ENCODE measurements around the gene ACTR3. TPM values are rescaled to one million over a fixed set of nuclear protein-coding genes. Genes with fewer than 3 reads are reported as not detected.

Gene ACTR3
- total and polyA plus RNA-seq, 4 donors: 34.4 to 99.6 (median 51.8) TPM

DNA sequence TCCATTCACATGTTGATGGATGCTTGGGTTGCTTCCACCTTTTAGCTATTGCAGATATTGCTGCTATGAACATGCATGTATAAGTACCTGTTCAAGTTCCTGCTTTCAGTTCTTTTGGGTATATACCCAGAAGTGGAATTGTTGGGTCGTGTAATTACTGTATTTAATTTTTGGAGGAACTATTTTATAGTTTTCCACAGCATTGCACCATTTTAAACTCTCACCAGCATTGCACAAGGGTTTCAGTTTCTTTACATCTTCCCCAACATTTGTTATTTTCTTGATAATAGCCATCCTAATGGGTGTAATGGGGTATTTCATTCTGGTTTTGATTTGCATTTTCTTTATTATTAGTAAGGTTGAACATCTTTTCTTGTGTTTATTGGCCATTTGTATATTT, 16.0 kb downstream of the ACTR3 start:
- WGBS: 88% methylated on average over 1 of the region's 1 CpG

DNA sequence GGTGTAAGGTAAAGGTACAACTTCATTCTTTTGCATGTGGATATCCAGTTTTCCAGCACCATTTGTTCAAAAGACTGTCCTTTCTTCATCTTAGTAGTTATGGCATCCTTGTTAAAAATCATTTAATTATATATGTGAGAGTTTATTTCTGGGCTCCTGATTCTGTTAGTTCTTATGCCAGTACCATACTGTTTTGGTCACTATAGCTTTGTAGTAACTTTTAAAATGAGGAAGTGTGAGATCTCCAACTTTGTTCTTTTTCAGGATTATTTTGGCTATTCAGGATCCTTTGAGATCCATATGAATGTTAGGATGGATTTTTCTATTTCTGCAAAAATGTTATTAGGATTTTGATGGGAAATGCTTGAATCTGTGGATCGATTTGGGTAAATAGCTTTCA, 16.8 kb downstream of the ACTR3 start:
- H3K36me3 ChIP-seq (ENCODE audit: control insufficient read depth in 4 of 4, insufficient read depth in 3 of 4, low read depth in 1 of 4, low read length in 3 of 4): no peaks in the 10 kb centered on the region
- WGBS: 97% methylated on average over 1 of the region's 1 CpG

More for the DNA sequence above, 16.0 kb downstream of the ACTR3 start:
- no peak overlapping the region for H3K9ac ChIP-seq (ENCODE audit: low read depth in 1 of 2, low read length in 2 of 2)
- H3K27ac ChIP-seq (ENCODE audit: low read depth in 1 of 2, low read length in 2 of 2): no peak overlapping the region
- TF ChIP-seq FOXA2 (IDR thresholded peaks at IDR 0.05) (no peak), GABPA (IDR thresholded peaks at IDR 0.05 in 1 of 2, conservative IDR thresholded peaks at IDR 0.05 in 1 of 2) (no peak), HNF4A (conservative IDR thresholded peaks at IDR 0.05) (no peak), JUND (IDR thresholded peaks at IDR 0.05) (no peak), RXRA (IDR thresholded peaks at IDR 0.05) (no peak), YY1 (IDR thresholded peaks at IDR 0.05) (no peak)
- TF ChIP-seq, protein P1, sequence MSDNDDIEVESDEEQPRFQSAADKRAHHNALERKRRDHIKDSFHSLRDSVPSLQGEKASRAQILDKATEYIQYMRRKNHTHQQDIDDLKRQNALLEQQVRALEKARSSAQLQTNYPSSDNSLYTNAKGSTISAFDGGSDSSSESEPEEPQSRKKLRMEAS (IDR thresholded peaks at IDR 0.05): no peak
- TF ChIP-seq, protein P2, sequence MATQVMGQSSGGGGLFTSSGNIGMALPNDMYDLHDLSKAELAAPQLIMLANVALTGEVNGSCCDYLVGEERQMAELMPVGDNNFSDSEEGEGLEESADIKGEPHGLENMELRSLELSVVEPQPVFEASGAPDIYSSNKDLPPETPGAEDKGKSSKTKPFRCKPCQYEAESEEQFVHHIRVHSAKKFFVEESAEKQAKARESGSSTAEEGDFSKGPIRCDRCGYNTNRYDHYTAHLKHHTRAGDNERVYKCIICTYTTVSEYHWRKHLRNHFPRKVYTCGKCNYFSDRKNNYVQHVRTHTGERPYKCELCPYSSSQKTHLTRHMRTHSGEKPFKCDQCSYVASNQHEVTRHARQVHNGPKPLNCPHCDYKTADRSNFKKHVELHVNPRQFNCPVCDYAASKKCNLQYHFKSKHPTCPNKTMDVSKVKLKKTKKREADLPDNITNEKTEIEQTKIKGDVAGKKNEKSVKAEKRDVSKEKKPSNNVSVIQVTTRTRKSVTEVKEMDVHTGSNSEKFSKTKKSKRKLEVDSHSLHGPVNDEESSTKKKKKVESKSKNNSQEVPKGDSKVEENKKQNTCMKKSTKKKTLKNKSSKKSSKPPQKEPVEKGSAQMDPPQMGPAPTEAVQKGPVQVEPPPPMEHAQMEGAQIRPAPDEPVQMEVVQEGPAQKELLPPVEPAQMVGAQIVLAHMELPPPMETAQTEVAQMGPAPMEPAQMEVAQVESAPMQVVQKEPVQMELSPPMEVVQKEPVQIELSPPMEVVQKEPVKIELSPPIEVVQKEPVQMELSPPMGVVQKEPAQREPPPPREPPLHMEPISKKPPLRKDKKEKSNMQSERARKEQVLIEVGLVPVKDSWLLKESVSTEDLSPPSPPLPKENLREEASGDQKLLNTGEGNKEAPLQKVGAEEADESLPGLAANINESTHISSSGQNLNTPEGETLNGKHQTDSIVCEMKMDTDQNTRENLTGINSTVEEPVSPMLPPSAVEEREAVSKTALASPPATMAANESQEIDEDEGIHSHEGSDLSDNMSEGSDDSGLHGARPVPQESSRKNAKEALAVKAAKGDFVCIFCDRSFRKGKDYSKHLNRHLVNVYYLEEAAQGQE (IDR thresholded peaks at IDR 0.05): no peak
- TF ChIP-seq, protein P3, sequence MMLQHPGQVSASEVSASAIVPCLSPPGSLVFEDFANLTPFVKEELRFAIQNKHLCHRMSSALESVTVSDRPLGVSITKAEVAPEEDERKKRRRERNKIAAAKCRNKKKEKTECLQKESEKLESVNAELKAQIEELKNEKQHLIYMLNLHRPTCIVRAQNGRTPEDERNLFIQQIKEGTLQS (IDR thresholded peaks at IDR 0.05): no peak
- TF ChIP-seq, protein P4, sequence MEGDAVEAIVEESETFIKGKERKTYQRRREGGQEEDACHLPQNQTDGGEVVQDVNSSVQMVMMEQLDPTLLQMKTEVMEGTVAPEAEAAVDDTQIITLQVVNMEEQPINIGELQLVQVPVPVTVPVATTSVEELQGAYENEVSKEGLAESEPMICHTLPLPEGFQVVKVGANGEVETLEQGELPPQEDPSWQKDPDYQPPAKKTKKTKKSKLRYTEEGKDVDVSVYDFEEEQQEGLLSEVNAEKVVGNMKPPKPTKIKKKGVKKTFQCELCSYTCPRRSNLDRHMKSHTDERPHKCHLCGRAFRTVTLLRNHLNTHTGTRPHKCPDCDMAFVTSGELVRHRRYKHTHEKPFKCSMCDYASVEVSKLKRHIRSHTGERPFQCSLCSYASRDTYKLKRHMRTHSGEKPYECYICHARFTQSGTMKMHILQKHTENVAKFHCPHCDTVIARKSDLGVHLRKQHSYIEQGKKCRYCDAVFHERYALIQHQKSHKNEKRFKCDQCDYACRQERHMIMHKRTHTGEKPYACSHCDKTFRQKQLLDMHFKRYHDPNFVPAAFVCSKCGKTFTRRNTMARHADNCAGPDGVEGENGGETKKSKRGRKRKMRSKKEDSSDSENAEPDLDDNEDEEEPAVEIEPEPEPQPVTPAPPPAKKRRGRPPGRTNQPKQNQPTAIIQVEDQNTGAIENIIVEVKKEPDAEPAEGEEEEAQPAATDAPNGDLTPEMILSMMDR (IDR thresholded peaks at IDR 0.05; ENCODE audit: low read depth, low read length, missing input control): no peak
- no peaks in the 10 kb centered on the region for H3K36me3 ChIP-seq (ENCODE audit: control insufficient read depth in 4 of 4, insufficient read depth in 3 of 4, low read depth in 1 of 4, low read length in 3 of 4)
- H3K4me3 ChIP-seq (ENCODE audit: low read depth in 1 of 3, low read length in 3 of 3): no peak overlapping the region
- no peaks in the 10 kb centered on the region for H3K27me3 ChIP-seq (ENCODE audit: control insufficient read depth in 4 of 4, insufficient read depth in 4 of 4, low read length in 3 of 4)
- H3K4me1 ChIP-seq (ENCODE audit: control insufficient read depth in 4 of 4, insufficient read depth in 4 of 4, low read length in 3 of 4): peaks cover 4 to 18% (median 11%) of the 10 kb centered on the region in 4 donors
- no peaks in the 10 kb centered on the region for H3K9me3 ChIP-seq (ENCODE audit: control insufficient read depth in 4 of 4, low read length in 3 of 4)
- DNase-seq (ENCODE audit: low spot score): no peak

More for the DNA sequence above, 16.8 kb downstream of the ACTR3 start:
- Histone ChIP-seq H3K4me1 (ENCODE audit: control insufficient read depth in 4 of 4, insufficient read depth in 4 of 4, low read length in 3 of 4) (peaks cover 5 to 14% (median 11%) of the 10 kb centered on the region in 4 donors), H3K4me3 (ENCODE audit: low read depth in 1 of 3, low read length in 3 of 3) (no peak overlapping the region), H3K27ac (ENCODE audit: low read depth in 1 of 2, low read length in 2 of 2) (no peak overlapping the region), H3K27me3 (ENCODE audit: control insufficient read depth in 4 of 4, insufficient read depth in 4 of 4, low read length in 3 of 4) (no peaks in the 10 kb centered on the region), H3K9me3 (ENCODE audit: control insufficient read depth in 4 of 4, low read length in 3 of 4) (no peaks in the 10 kb centered on the region), H3K9ac (ENCODE audit: low read depth in 1 of 2, low read length in 2 of 2) (no peak overlapping the region)
- TF ChIP-seq RXRA (IDR thresholded peaks at IDR 0.05): no peak
- TF ChIP-seq EGR1 (IDR thresholded peaks at IDR 0.05; ENCODE audit: low read depth in 2 of 2): no peak
- TF ChIP-seq, protein P5, sequence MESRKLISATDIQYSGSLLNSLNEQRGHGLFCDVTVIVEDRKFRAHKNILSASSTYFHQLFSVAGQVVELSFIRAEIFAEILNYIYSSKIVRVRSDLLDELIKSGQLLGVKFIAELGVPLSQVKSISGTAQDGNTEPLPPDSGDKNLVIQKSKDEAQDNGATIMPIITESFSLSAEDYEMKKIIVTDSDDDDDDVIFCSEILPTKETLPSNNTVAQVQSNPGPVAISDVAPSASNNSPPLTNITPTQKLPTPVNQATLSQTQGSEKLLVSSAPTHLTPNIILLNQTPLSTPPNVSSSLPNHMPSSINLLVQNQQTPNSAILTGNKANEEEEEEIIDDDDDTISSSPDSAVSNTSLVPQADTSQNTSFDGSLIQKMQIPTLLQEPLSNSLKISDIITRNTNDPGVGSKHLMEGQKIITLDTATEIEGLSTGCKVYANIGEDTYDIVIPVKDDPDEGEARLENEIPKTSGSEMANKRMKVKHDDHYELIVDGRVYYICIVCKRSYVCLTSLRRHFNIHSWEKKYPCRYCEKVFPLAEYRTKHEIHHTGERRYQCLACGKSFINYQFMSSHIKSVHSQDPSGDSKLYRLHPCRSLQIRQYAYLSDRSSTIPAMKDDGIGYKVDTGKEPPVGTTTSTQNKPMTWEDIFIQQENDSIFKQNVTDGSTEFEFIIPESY (IDR thresholded peaks at IDR 0.05): no peak
- no peak for DNase-seq (ENCODE audit: low spot score)

Measured in liver (tissue), 9 donors.